Head of caudate nucleus (tissue), 42 donors: ENCODE results near the gene AP4M1.

Experiments
- DNase-seq, 42 donors: peaks; one replicate each; pipeline versions ENCODE4 v3.0.0 to v3.0.0-alpha.2; 2020 to 2021; ENCODE audit warnings: mixed read lengths in 7 of 42
- intact Hi-C: fragments of 100-400 bp; cut with DNase I; formaldehyde crosslinking; loops from one replicate; pipeline ENCODE4 v1.15.0; 2022

The AP4M1 gene, protein sequence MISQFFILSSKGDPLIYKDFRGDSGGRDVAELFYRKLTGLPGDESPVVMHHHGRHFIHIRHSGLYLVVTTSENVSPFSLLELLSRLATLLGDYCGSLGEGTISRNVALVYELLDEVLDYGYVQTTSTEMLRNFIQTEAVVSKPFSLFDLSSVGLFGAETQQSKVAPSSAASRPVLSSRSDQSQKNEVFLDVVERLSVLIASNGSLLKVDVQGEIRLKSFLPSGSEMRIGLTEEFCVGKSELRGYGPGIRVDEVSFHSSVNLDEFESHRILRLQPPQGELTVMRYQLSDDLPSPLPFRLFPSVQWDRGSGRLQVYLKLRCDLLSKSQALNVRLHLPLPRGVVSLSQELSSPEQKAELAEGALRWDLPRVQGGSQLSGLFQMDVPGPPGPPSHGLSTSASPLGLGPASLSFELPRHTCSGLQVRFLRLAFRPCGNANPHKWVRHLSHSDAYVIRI

GRCh38 chr7:100101016-100101862, at the start of gene AP4M1, which contains the start of gene MCM7:
TSS of gene AP4M1 (plus strand) at chr7:100101643. CDS start at chr7:100101715, 72 bp downstream.
TSS of gene MCM7 (minus strand) at chr7:100101397. CDS start at chr7:100101294, 103 bp downstream.
- DNase-seq: peak; percentile 97 to 100 (median 100)
- intact Hi-C loops: no loop called here

DNA sequence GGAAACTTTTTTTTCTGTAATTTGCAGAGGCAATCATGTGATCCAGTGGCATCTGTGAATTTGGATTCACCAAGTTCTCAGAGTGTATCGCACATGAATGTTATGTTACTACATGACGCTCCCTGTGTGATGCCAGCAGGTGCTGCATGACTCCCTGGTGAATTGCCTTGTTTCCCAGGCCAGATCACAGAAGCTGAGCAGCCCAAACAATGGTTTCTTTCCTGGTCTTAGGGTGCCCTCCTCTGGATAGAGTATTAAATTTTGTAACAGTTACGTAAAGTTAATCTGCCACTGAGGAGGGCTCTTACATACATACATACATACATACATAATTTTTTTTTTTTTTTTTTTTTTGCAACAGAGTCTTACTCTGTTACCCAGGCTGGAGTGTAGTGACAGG, 48.2 kb upstream of the AP4M1 start:
- intact Hi-C loops: loop anchor here (5.0 to 10.0 kb wide), 2 partner anchors 61 to 138 kb away; partner anchors contain the start of gene TRIM4
- DNase-seq: peak in 41 of 42 donors; percentile 22 to 83 (median 52)

- DNase-seq: no peak
- intact Hi-C loops: loop anchor here (10.0 kb wide), 1 partner anchor 142 kb away; the partner anchor contains the start of gene TRIM4
Observed at GRCh38 chr7:100057006-100057405, 44.4 kb upstream of the AP4M1 start.

DNA sequence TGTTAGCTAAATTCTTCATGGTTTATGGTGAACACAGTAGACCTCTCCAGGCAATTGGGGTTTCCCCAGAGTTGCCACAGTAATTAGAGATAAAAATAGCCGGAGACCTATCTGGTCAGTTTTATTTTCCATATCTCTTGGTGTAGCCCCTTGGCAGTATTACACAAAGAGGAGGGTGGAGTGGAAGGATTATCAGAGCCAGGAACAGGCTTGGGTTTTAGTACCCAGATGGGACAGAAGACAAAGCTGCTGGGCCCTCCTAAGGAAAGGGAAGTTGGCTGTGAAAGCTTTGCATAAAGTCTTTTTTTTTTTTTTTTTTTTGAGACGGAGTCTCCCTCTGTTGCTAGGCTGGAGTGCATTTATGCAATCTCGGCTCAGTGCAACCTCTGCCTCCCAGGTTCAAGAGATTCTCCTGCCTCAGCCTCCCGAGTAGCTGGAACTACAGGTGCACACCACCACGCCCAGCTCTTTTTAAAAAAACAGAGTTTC, 42.1 kb upstream of the AP4M1 start:
- no peak for DNase-seq
- intact Hi-C loops: loop anchor here (10.0 kb wide), 1 partner anchor 144 kb away; the partner anchor contains the start of gene TRIM4

DNA sequence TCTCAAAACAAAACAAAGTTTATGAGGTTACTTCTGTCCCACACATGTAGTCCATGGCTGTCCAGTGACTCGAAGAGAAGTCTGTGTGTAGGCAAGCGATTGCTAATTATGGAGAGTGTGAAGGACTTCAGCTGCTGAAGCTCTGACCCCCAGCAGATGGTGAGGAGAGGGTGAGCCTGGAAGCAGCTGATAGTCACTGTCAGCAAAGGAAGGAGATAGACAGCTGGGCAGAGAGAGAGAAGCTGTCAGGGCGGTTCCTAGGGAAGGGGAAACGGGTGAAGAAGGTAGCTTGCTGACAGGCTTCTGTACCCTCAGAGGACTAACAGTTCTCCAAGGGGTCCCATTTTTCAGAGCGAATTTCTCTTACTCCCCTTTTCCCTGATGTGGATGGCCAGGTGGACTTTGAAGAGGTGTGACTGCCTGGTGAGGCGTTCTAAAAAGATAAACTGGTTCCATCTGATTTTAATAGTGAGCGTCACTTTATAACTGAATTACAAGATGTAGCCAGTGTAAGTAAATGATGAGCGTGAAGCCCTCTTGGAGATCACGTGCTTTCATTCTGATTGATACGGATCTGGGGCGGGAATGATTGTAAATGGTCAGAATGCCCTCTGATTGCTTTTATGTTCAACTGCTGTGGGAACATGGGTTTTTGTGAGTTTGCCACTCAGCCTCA, 39.8 kb upstream of the AP4M1 start:
- intact Hi-C loops: no loop called here
- DNase-seq: no peak

GRCh38 chr7:100063376-100063775, 38.1 kb upstream of the AP4M1 start:
- intact Hi-C loops: no loop called here
- DNase-seq: no peak

DNA sequence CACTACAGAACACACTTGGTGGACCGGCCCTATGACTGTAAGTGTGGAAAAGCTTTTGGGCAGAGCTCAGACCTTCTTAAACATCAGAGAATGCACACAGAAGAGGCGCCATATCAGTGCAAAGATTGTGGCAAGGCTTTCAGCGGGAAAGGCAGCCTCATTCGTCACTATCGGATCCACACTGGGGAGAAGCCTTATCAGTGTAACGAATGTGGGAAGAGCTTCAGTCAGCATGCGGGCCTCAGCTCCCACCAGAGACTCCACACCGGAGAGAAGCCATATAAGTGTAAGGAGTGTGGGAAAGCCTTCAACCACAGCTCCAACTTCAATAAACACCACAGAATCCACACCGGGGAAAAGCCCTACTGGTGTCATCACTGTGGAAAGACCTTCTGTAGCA, 37.3 kb upstream of the AP4M1 start:
- no peak for DNase-seq
- intact Hi-C loops: no loop called here

- DNase-seq: no peak
- intact Hi-C loops: no loop called here
Observed at GRCh38 chr7:100065452-100066186, 35.8 kb upstream of the AP4M1 start.

- intact Hi-C loops: no loop called here
- peak in 13 of 42 donors; percentile 13 to 54 (median 28) for DNase-seq
Observed at GRCh38 chr7:100066953-100067352, 34.5 kb upstream of the AP4M1 start.

GRCh38 chr7:100069991-100070390, 31.5 kb upstream of the AP4M1 start:
- intact Hi-C loops: no loop called here
- no peak for DNase-seq

GRCh38 chr7:100071018-100071723, 30.3 kb upstream of the AP4M1 start:
- no peak for DNase-seq
- intact Hi-C loops: no loop called here

DNA sequence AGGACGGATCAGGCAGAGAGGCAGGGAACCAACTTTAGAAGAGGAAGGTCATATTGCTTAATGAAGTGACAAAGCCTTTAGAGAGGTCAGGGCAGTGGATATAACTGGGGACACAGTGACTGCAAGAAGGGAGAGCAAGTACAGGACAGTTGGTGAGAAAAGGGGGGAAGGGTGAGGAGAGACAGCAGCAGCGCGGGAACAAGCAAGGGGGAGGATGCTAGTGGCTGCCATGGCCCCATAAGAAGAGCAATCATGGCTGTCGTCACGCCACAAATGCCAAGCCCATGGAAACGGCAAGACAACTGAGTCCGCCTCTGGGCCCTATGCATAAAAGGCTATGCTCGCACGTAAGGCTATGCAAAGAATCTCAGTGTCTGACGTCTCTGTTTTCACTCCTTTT, 29.0 kb upstream of the AP4M1 start:
- no peak for DNase-seq
- intact Hi-C loops: no loop called here

- intact Hi-C loops: no loop called here
- no peak for DNase-seq
Observed at GRCh38 chr7:100074841-100075240, 26.6 kb upstream of the AP4M1 start.

DNA sequence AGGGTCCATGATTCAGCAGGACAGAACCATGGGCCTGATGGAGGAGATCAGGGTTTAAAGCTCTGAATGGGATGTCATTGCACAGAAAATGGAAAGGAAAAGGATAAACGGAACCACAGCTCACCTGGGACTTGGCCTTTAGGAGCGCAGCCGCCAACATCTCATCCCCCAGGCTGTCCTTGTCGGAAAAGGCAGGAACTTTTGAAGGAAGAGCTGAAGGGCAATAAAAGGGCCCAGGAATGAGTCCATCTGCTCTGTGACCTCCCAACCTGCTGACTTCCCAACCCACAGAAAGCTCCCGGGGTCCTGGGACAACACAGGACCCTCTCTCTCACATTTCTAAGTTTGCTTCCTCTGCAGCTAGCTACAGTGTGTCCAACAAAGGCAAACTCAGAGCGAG, 26.0 kb upstream of the AP4M1 start:
- no peak for DNase-seq
- intact Hi-C loops: no loop called here

- intact Hi-C loops: no loop called here
- DNase-seq: no peak
Observed at GRCh38 chr7:100077205-100077604, 24.2 kb upstream of the AP4M1 start.

DNA sequence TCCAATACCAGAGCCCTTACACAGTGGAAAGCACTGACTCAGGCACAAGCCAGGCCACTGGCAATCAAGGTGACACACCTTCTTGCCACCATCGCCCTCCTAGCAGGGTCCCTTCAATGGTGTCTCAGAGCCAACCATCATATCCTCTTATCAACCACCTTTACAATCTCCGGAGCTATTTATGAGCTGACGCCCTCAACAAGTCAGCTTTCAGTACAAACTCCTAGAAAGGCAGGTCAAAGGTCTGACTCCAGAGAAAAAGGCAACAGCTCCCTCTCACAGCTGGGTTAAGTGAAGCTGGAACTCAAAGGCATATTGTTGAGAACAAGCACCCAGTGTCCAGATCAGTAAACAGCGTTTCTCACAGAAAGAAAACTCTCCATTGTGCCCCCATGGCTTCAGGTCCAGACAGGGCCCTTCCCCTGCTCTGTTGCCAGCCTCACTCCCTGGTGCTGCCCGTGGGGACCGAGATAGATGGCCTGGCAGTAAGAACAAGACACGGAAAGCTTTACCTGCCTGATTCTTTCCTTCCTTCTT, 22.4 kb upstream of the AP4M1 start:
- intact Hi-C loops: no loop called here
- peak in 30 of 42 donors; percentile 15 to 81 (median 58) for DNase-seq

GRCh38 chr7:100080907-100081534, 20.4 kb upstream of the AP4M1 start:
- intact Hi-C loops: no loop called here
- DNase-seq: peak in 1 of 42 donors; percentile 12
